ENCODE results near the gene CHPT1. TPM values are rescaled to one million over a fixed set of nuclear protein-coding genes. Genes with fewer than 3 reads are reported as not detected.

The CHPT1 gene
- total and polyA plus RNA-seq, 2 of the 13 experiments (the other 11 are each of a cell fraction or from before 2014, with no cell fraction given) = 117 to 178 TPM

- TF ChIP-seq KDM5B (CRISPR knock-in tag; IDR thresholded peaks at IDR 0.05; ENCODE audit: borderline replicate concordance) (no peak), RERE (CRISPR knock-in tag; IDR thresholded peaks at IDR 0.05; ENCODE audit: low read depth) (no peak), PBX2 (CRISPR knock-in tag; IDR thresholded peaks at IDR 0.05) (no peak), ZNF883 (CRISPR knock-in tag; IDR thresholded peaks at IDR 0.05; ENCODE audit: not compliant biosample characterization) (no peak), ZNF703 (CRISPR knock-in tag; IDR thresholded peaks at IDR 0.05; ENCODE audit: borderline replicate concordance) (no peak), ATF7-NPFF (CRISPR knock-in tag; IDR thresholded peaks at IDR 0.05; ENCODE audit: low read depth) (no peak)
- TF ChIP-seq, protein P1, sequence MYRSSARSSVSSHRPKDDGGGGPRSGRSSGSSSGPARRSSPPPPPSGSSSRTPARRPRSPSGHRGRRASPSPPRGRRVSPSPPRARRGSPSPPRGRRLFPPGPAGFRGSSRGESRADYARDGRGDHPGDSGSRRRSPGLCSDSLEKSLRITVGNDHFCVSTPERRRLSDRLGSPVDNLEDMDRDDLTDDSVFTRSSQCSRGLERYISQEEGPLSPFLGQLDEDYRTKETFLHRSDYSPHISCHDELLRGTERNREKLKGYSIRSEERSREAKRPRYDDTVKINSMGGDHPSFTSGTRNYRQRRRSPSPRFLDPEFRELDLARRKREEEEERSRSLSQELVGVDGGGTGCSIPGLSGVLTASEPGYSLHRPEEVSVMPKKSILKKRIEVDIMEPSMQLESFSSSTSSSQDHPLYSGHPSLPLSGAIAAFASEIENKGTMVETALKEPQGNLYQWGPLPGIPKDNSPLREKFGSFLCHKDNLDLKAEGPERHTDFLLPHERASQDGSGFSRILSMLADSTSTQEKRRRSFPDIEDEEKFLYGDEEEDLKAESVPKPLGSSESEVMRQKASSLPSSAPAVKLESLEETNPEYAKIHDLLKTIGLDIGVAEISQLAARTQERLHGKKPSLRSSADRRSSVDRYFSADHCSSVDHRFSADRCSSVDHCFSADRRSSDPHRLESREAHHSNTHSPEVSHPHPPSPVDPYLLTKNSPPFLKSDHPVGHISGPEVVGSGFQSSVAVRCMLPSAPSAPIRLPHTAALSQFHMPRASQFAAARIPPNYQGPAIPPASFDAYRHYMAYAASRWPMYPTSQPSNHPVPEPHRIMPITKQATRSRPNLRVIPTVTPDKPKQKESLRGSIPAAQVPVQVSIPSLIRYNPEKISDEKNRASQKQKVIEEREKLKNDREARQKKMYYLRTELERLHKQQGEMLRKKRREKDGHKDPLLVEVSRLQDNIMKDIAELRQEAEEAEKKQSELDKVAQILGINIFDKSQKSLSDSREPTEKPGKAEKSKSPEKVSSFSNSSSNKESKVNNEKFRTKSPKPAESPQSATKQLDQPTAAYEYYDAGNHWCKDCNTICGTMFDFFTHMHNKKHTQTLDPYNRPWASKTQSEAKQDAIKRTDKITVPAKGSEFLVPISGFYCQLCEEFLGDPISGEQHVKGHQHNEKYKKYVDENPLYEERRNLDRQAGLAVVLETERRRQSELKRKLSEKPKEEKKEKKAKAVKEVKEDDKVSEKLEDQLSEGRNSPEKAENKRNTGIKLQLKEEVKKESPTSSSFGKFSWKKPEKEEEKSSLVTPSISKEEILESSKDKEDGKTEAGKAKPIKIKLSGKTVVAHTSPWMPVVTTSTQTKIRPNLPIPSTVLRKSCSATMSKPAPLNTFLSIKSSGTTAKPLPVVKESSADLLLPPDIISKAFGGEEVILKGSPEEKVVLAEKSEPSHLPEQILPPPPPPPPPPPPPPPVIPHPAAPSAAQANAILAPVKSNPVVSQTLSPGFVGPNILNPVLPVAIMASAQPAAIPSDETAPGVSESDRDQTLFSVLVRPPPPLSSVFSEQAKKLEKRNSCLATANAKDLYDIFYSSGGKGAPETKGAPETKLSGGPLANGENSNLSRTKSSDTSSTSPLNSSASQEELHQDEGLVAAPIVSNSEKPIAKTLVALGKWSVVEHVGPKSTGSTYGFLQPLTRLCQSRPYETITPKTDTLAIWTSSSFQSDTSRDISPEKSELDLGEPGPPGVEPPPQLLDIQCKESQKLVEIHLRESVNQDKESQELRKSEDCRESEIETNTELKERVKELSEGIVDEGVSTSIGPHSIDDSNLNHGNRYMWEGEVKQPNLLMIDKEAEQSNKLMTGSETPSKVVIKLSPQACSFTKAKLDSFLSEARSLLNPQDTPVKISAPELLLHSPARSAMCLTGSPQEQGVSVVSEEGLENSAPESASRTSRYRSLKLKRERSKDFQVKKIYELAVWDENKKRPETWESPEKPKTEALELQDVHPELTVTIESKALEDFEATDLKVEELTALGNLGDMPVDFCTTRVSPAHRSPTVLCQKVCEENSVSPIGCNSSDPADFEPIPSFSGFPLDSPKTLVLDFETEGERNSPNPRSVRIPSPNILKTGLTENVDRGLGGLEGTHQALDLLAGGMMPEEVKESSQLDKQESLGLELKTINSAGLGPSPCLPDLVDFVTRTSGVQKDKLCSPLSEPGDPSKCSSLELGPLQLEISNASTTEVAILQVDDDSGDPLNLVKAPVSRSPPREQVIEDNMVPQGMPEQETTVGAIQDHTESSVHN (CRISPR knock-in tag; IDR thresholded peaks at IDR 0.05) = no peak
Observed at GRCh38 chr12:101777978-101778377, 80.5 kb downstream of the CHPT1 start (continued).
